Measurements from ENCODE around the gene SHB.

SHB gene

DNA sequence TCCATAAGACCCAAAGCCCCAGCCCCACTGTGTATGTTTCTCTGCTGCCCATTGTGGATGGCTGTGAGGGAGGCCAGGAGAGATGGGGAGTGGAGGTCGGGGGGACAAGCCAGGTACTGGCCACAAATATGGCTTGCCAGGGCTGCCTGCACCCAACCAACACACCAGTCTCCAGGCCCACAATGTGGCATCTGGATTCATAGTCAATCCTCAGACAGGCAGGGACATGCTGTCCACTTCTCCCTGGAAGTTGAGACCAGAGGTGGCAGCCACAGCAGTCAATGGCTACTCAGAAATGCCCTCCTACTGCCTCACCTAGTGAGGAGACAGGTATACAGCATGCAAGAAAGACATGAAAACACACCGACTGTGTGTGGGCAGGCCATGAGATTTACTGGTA is 103.9 kb downstream of the SHB start:
- Histone ChIP-seq H2AFZ (ENCODE audit: low read length) (no peak overlapping the region), H3K4me1 (ENCODE audit: insufficient read depth, low read length, severe bottlenecking) (no peaks in the 10 kb centered on the region), H3K4me3 (ENCODE audit: low read depth, low read length, poor library complexity, severe bottlenecking) (no peak overlapping the region), H3K9me2 (ENCODE audit: low read depth, low read length) (no peaks in the 10 kb centered on the region), H3K27ac (ENCODE audit: low read depth, low read length, poor library complexity, severe bottlenecking) (no peak overlapping the region), H3K9me3 (ENCODE audit: low read length) (no peaks in the 10 kb centered on the region), H4K20me1 (ENCODE audit: insufficient read depth, low read length) (no peaks in the 10 kb centered on the region), H3F3A (ENCODE audit: insufficient read depth, low read length) (no peaks in the 10 kb centered on the region), H3K4me2 (ENCODE audit: low read length) (no peak overlapping the region), H3K79me2 (ENCODE audit: insufficient read depth, low read length) (no peaks in the 10 kb centered on the region), H3K9ac (ENCODE audit: low read length) (no peak overlapping the region), H3K27me3 (ENCODE audit: insufficient read depth, low read length) (0 out of 2 replicates have a peak, but pooled peaks cover 6% of the 10 kb centered on the region), H3K36me3 (ENCODE audit: insufficient read depth, low read length) (no peaks in the 10 kb centered on the region)
- TF ChIP-seq, protein P1, sequence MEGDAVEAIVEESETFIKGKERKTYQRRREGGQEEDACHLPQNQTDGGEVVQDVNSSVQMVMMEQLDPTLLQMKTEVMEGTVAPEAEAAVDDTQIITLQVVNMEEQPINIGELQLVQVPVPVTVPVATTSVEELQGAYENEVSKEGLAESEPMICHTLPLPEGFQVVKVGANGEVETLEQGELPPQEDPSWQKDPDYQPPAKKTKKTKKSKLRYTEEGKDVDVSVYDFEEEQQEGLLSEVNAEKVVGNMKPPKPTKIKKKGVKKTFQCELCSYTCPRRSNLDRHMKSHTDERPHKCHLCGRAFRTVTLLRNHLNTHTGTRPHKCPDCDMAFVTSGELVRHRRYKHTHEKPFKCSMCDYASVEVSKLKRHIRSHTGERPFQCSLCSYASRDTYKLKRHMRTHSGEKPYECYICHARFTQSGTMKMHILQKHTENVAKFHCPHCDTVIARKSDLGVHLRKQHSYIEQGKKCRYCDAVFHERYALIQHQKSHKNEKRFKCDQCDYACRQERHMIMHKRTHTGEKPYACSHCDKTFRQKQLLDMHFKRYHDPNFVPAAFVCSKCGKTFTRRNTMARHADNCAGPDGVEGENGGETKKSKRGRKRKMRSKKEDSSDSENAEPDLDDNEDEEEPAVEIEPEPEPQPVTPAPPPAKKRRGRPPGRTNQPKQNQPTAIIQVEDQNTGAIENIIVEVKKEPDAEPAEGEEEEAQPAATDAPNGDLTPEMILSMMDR (IDR thresholded peaks at IDR 0.05; ENCODE audit: low read length), result no peak
- no peak for TF ChIP-seq EZH2 (IDR thresholded peaks at IDR 0.05; ENCODE audit: borderline replicate concordance, low read length)

DNA sequence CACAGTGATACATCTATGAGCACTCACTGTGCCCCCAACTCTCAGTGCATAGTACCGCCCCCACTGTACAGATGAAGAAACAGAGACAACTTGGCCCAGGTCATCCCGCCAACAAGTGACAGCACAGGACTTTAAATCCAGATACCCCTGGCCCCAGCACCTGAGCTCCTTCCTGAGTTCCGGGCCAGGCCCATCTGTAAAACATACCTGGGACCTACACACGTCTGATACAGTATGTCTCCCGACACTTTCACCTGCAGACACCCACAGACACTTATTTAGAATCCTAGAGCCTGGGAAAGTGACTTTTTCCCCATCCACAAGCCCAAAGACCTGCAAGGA is 104.3 kb downstream of the SHB start:
- no peak overlapping the region for H2AFZ ChIP-seq (ENCODE audit: low read length)
- TF ChIP-seq EZH2 (IDR thresholded peaks at IDR 0.05; ENCODE audit: borderline replicate concordance, low read length), result no peak
- TF ChIP-seq, protein P1 (IDR thresholded peaks at IDR 0.05; ENCODE audit: low read length), result no peak
- H3K9me3 ChIP-seq (ENCODE audit: low read length), result no peaks in the 10 kb centered on the region
- no peaks in the 10 kb centered on the region for H3K36me3 ChIP-seq (ENCODE audit: insufficient read depth, low read length)
- H4K20me1 ChIP-seq (ENCODE audit: insufficient read depth, low read length), result no peaks in the 10 kb centered on the region
- no peak overlapping the region for H3K4me3 ChIP-seq (ENCODE audit: low read depth, low read length, poor library complexity, severe bottlenecking)
- H3K27ac ChIP-seq (ENCODE audit: low read depth, low read length, poor library complexity, severe bottlenecking), result no peak overlapping the region
- H3K4me1 ChIP-seq (ENCODE audit: insufficient read depth, low read length, severe bottlenecking), result no peaks in the 10 kb centered on the region
- H3K4me2 ChIP-seq (ENCODE audit: low read length), result no peak overlapping the region
- no peaks in the 10 kb centered on the region for H3K79me2 ChIP-seq (ENCODE audit: insufficient read depth, low read length)
- no peaks in the 10 kb centered on the region for H3K9me2 ChIP-seq (ENCODE audit: low read depth, low read length)
- H3K9ac ChIP-seq (ENCODE audit: low read length), result no peak overlapping the region
- H3K27me3 ChIP-seq (ENCODE audit: insufficient read depth, low read length), result 0 out of 2 replicates have a peak, but pooled peaks cover 6% of the 10 kb centered on the region
- H3F3A ChIP-seq (ENCODE audit: insufficient read depth, low read length), result no peaks in the 10 kb centered on the region

DNA sequence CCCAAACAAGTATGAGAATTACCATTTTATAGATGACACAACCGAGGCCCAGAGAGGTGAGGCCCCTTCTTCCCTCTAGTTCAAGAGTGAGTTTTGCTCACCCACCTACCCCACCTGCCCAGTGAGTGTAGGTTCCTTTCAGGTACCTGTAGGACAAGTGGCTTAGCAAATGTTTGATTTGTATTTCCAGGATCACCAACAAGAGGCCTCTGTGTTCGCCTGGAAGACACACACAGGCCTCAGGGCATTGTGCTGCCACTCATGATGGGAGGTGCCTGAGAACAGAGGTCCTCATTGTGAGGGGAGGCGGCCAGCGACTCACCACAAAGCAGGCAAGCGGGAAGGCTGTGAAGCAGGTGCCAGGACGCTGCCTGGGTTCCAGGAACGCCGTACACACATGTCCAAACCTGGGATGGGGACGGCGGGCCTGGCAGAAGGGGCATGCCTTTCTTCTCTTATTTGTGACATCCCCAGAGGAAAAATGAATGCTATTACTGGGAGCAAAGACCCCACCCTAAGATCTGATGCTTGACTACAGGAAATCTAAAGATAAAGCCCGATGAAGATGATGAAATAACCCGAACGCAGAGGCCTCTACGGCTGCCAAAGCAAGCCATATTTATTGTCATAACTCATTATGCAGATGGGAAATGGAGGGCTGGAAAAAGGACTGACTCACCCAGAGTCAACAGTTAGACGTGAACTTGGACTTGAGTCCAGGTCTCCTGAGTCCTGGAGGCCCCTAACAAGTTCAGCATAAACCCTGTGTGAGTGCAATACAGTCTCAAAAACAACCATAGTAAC is 104.9 kb downstream of the SHB start:
- Histone ChIP-seq H3K4me1 (ENCODE audit: insufficient read depth, low read length, severe bottlenecking) (no peaks in the 10 kb centered on the region), H3K79me2 (ENCODE audit: insufficient read depth, low read length) (no peaks in the 10 kb centered on the region), H3K9me3 (ENCODE audit: low read length) (no peaks in the 10 kb centered on the region), H3K27me3 (ENCODE audit: insufficient read depth, low read length) (peaks cover 6% of the 10 kb centered on the region; the same call in 1 of the 2 replicates), H3K4me3 (ENCODE audit: low read depth, low read length, poor library complexity, severe bottlenecking) (no peak overlapping the region), H3K4me2 (ENCODE audit: low read length) (no peak overlapping the region), H3K27ac (ENCODE audit: low read depth, low read length, poor library complexity, severe bottlenecking) (no peak overlapping the region), H4K20me1 (ENCODE audit: insufficient read depth, low read length) (no peaks in the 10 kb centered on the region), H2AFZ (ENCODE audit: low read length) (no peak overlapping the region), H3K9me2 (ENCODE audit: low read depth, low read length) (no peaks in the 10 kb centered on the region), H3F3A (ENCODE audit: insufficient read depth, low read length) (no peaks in the 10 kb centered on the region), H3K36me3 (ENCODE audit: insufficient read depth, low read length) (no peaks in the 10 kb centered on the region), H3K9ac (ENCODE audit: low read length) (no peak overlapping the region)
- no peak for TF ChIP-seq EZH2 (IDR thresholded peaks at IDR 0.05; ENCODE audit: borderline replicate concordance, low read length)
- TF ChIP-seq, protein P1 (IDR thresholded peaks at IDR 0.05; ENCODE audit: low read length), result no peak

Data from OCI-LY1 (cell line).